ENCODE results near the gene ARHGEF4.

ARHGEF4 gene

GRCh38 chr2:131030478-131030971, 193.8 kb downstream of the ARHGEF4 start:
- DNase-seq (ENCODE audit: low read depth): no peak
- TF ChIP-seq, protein P1, sequence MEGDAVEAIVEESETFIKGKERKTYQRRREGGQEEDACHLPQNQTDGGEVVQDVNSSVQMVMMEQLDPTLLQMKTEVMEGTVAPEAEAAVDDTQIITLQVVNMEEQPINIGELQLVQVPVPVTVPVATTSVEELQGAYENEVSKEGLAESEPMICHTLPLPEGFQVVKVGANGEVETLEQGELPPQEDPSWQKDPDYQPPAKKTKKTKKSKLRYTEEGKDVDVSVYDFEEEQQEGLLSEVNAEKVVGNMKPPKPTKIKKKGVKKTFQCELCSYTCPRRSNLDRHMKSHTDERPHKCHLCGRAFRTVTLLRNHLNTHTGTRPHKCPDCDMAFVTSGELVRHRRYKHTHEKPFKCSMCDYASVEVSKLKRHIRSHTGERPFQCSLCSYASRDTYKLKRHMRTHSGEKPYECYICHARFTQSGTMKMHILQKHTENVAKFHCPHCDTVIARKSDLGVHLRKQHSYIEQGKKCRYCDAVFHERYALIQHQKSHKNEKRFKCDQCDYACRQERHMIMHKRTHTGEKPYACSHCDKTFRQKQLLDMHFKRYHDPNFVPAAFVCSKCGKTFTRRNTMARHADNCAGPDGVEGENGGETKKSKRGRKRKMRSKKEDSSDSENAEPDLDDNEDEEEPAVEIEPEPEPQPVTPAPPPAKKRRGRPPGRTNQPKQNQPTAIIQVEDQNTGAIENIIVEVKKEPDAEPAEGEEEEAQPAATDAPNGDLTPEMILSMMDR (IDR thresholded peaks at IDR 0.05; ENCODE audit: insufficient read depth, low read depth, low read length, missing control alignments): no peak
- no peak overlapping the region for H3K4me3 ChIP-seq (ENCODE audit: low read length)

DNA sequence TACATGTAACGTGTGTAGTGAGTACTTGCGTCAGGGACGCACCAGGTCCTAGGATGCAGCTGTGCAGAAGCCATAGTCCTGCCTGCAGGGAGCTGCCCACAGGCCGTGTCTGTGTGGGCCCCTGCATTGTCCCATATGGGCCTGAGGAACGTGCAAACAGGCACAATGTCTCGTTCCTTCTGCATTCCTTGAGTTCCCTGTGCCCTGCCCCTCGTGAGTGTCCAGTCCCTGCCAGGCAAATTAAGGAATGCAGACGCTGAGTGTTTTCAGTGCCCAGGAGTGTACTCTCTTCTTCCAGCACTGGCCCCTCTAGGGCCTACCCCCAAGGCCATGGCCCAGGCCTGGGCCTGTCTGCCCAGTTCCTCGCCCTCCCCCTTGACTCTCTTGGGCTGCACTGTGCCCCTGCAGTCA, 194.7 kb downstream of the ARHGEF4 start:
- TF ChIP-seq, protein P1 (IDR thresholded peaks at IDR 0.05; ENCODE audit: insufficient read depth, low read depth, low read length, missing control alignments): no peak

DNA sequence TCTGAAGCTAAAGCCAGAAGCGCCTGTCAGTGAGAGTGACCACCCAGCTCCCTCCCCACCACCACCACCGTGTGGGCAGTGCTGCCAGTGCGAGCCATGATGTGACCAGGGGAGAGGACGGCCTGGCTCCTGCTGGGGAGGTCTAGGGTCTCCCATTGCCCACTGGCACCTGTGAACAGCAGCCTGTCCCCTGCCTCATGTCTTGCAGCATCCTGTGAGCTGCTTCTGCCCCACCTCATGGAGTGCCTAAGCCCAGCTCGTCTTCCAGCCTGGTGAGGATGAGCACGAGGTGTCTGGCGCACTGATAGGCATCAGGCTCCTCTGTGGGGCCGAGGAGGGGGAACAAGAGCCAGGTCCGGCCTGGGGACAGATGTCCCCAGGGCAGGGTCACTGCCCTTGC, 195.2 kb downstream of the ARHGEF4 start:
- no peak overlapping the region for H3K4me3 ChIP-seq (ENCODE audit: low read length)
- DNase-seq (ENCODE audit: low read depth): no peak
- TF ChIP-seq, protein P1 (IDR thresholded peaks at IDR 0.05; ENCODE audit: insufficient read depth, low read depth, low read length, missing control alignments): no peak

More for the DNA sequence above, 194.7 kb downstream of the ARHGEF4 start:
- no peak overlapping the region for H3K4me3 ChIP-seq (ENCODE audit: low read length)
- no peak for DNase-seq (ENCODE audit: low read depth)

GRCh38 chr2:131032393-131032836, 195.7 kb downstream of the ARHGEF4 start:
- TF ChIP-seq, protein P1 (IDR thresholded peaks at IDR 0.05; ENCODE audit: insufficient read depth, low read depth, low read length, missing control alignments): no peak
- no peak for DNase-seq (ENCODE audit: low read depth)

GRCh38 chr2:131033786-131034121, 197.0 kb downstream of the ARHGEF4 start:
- no peak overlapping the region for H3K4me3 ChIP-seq (ENCODE audit: low read length)
- DNase-seq (ENCODE audit: low read depth): no peak
- TF ChIP-seq, protein P1 (IDR thresholded peaks at IDR 0.05; ENCODE audit: insufficient read depth, low read depth, low read length, missing control alignments): no peak

More at GRCh38 chr2:131032393-131032836, 195.7 kb downstream of the ARHGEF4 start:
- H3K4me3 ChIP-seq (ENCODE audit: low read length): no peak overlapping the region

GRCh38 chr2:131034122-131035051, 197.7 kb downstream of the ARHGEF4 start:
- peak; percentile 62 for DNase-seq (ENCODE audit: low read depth)
- H3K4me3 ChIP-seq (ENCODE audit: low read length): peak overlapping the region; percentile 27
- TF ChIP-seq, protein P1 (IDR thresholded peaks at IDR 0.05; ENCODE audit: insufficient read depth, low read depth, low read length, missing control alignments): no peak
